HG03575 (cell line): ENCODE data around the gene PCLAF.
A peak's percentile ranks its signal among the peaks of the same experiment; 100 is the strongest.
"Not testable (repeated sequence)": the region's sequence is repeated elsewhere in the genome, so short reads cannot be mapped to it uniquely, and the experiment has no call there.

Source experiments
- ATAC-seq: cut with Tn5 transposase; IDR thresholded peaks from one replicate; pipeline ENCODE4 v1.9.1; 2021; ENCODE audit not compliant: unreplicated experiment, insufficient number of reproducible peaks, low FRiP score; ENCODE audit errors: extremely low read depth

Gene PCLAF

DNA sequence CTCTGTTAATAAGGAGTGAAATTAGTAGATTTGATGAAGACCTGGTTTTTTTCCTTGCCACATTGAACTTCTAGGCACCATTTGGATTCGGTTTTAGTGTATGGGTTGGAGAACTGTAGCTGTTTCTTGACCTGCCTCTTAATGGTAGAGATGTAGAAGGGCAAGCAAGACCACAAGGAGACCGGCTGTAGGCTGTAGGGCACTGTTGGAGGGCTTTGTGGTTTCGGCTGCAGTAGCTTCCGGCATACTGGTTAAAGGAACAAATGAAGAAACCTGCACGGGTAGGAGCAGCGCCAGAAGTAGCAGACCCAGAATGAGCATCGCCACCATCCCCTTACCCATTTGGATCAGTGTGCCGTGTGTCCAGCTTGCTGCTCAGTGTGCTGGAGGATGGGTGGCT lies 7.9 kb downstream of the PCLAF start:
- ATAC-seq, result no peak

- not testable (repeated sequence) for ATAC-seq
These were observed 9.9 kb downstream of the PCLAF start for GRCh38 chr15:64371383-64371782.

DNA sequence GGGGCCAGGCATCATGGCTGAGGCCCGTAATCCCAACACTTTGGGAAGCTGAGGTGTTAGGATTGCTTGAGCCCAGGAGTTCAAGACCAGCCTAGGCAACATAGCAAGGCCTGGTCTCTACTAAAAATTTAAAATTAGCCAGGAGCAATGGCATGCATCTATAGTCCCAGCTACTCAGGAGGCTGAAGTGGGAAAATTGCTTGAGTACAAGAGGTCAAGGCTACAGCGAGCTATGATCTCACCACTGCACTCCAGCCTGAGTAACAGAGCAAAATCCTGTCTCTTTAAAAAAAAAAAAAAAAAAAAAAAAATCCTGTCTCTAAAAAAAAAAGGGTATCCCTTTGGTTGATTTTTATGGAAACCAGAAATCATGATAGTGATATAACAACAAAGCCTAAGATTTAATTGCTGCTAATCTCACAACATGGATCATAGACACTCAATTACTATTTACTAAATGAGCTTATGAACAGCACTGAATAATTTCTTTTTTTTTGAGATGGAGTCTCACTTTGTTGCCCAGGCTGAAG lies 12.1 kb downstream of the PCLAF start:
- ATAC-seq, result no peak

DNA sequence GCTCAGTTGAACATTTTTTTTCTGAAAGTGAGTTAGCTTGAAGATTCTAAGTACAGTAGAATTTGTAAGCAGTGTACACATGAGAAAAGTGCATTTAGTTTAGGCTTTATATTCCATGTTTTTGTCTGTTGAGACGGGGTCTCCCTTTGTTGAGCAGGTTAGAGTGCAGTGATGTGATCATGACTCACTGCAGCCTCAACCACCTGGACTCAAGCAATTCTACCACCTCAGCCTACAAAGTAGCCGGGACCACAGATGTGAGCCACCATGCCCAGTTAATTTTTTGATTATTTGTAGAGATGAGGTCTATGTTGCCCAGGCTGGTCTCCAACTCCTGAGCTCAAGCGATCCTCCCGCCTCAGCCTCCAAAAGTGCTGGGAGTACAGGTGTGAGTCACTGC lies 20.0 kb downstream of the PCLAF start:
- ATAC-seq, result no peak

- ATAC-seq, result no peak
These were observed 24.6 kb downstream of the PCLAF start for GRCh38 chr15:64356710-64357040.

GRCh38 chr15:64355944-64356709 lies 25.1 kb downstream of the PCLAF start, which contains the start of gene CSNK1G1:
CSNK1G1 (minus strand) TSS chr15:64356173; CDS start chr15:64300499, 55,674 bp downstream.
- ATAC-seq, result peak; percentile 71

GRCh38 chr15:64355348-64355943 lies 25.8 kb downstream of the PCLAF start:
- no peak for ATAC-seq

DNA sequence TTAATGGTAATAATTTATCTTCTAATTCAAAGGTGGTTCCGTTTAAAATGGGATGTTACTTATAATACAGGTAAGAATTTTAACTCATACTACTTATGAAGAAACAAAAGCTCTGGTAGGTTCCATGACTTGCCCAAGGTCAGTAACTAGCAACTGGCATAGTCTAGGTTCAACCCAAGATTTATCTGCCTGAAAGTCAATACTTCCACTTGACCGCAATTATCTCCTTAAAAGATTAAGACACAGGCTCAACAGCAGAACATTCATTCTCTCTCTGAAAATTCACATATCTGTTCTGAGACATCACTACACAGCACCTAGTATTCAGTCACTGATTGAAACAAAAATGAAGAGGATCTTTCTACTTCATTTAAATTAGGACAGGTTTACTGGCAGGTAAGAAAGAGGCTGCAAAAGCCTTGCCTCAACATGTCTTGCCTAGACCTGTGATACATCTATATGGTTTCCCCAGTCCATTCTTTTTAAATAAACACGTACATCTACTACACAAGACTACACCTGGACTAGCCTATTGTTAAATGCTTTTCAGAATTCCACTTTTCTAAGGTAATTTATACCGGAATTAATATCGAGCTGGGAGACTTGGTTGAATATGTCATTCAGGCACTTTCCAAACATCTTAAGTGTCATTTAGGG lies 26.4 kb downstream of the PCLAF start:
- ATAC-seq, result no peak

DNA sequence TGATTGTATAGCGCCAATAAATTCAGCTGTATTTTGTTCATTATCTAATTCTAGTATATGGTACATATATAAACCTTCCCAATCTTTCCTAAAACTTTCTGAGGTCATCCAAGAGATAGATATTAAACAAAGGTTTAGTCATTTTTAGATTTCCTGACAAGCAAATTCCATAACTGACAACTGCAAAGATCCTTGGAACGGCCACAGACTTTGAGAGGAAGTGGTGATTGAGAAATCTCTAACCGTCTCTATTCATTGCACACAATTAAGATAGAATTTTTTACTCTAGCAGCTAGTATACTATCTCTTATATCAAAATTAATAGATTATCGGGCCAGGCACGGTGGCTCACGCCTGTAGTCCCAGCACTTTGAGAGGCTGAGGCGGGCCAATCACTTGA lies 30.0 kb downstream of the PCLAF start:
- ATAC-seq, result no peak

DNA sequence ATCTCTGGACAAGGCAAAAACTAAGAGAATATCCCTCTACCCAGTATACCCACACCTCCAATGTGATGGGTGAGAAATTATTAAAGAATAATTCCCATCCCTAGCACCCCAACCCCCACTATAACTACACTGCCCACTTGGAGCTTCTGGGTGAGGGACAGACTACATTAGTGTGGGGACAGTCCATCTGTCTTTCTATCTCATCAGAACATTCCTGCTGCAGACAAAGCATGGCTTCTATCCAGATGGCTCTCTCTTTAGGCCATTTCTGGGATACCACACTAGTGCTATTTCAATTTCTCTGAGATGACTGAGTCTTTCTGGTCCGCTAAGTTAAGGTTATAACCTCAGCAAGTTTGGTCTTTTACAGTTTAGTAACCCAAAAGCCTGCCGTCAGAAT lies 31.9 kb downstream of the PCLAF start:
- no peak for ATAC-seq

DNA sequence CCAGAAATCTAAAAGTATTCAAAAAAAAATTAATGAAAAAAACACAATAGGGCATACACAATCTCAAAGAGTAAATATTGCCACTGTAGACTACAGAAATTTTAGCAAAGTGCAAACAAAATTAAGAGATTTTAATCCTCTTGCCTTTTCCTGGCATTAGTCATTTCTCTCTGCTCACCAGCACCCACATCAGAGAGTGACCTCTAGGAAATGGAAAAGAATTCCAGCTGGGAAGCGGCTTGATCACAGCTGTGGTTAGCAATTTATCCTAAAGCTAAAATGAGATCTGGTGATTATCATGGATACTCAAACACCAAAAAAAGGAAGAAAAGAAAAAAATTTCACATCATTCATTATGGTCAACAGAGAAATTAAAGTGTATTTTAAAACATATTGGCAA lies 32.8 kb downstream of the PCLAF start:
- no peak for ATAC-seq

GRCh38 chr15:64346242-64346641 lies 35.0 kb downstream of the PCLAF start:
- not testable (repeated sequence) for ATAC-seq

- ATAC-seq, result no peak
These were observed 36.5 kb downstream of the PCLAF start for GRCh38 chr15:64344651-64345294.

DNA sequence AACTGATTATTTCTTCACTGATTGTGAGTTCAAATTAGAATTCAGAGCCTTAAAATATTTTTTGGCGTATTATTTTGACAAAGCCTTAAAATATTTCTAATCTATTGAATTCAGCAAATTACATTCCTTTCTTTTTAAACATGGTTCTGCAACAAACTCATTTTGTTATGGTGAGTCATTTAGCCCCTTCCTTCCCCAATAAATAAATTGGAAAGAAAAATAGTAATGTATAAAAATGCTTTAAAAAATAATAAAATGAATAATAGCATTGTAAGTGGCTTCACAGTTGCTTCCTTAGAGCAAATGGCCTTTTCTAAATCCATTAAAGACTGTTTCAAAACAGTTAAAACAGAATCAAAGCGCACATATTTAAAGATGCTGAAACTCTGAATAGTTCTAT lies 37.4 kb downstream of the PCLAF start:
- ATAC-seq, result no peak

GRCh38 chr15:64343222-64343621 lies 38.0 kb downstream of the PCLAF start:
- no peak for ATAC-seq

DNA sequence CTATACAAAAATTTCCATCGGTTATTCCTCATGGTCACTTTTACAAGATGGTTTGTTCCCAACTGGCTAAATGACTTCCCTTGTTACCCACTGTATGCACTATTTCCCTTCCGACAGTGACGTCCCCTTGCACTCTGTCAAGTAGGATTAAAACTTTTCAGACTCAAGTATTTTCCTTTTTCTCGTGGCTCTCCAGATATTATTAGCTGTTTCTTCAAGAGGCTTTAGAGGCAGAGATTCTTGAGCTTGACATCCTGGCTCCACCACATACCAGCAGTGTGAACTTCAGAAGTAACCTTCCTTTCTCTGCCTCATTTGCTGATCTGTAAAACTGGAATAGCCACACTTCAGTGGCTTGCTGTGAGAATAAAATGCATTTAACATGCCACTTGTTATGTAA lies 39.3 kb downstream of the PCLAF start:
- ATAC-seq, result no peak

- ATAC-seq, result no peak
These were observed 40.9 kb downstream of the PCLAF start for GRCh38 chr15:64340355-64340754.

DNA sequence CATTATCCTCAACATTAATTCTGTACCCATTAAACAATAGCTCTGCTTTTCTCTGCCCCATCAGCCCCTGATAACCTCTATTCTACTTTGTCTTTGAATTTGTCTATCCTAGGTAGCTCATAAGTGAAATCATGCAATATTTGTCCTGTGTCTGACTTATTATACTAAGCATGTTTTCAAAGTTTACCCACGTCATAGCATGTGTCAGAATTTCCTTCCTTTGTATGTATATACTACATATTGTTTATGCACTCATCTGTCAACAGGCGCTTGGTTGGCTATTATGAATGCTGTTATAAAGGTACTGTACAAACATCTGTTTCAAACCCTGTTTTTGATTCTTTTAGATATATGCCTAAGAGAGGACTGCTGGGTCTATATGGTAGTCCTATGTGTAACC lies 43.5 kb downstream of the PCLAF start:
- no peak for ATAC-seq

- ATAC-seq, result no peak
These were observed 47.0 kb downstream of the PCLAF start for GRCh38 chr15:64333986-64334929.
